ENCODE results near the gene CLUH. TPM values are rescaled to one million over a fixed set of nuclear protein-coding genes. Genes with fewer than 3 reads are reported as not detected.

The CLUH gene
- total RNA-seq, 2 donors from 2014 or later, result 55.5 to 61.8 TPM

GRCh38 chr17:2708585-2709182 lies 2.9 kb downstream of the CLUH start:
- H3K27ac Mint-ChIP-seq, result peak overlapping the region; percentile 65
- Histone ChIP-seq H3K27me3 (ENCODE audit: control insufficient read depth, insufficient read depth, low read length, poor library complexity, severe bottlenecking) (no peaks in the 10 kb centered on the region), H3K27ac (ENCODE audit: low read depth, low read length) (no peak overlapping the region), H3K9ac (ENCODE audit: extremely low read depth, low read length, poor library complexity, severe bottlenecking) (no peak overlapping the region), H3K36me3 (ENCODE audit: control insufficient read depth, insufficient read depth, low read length) (no peaks in the 10 kb centered on the region), H3K9me3 (ENCODE audit: control insufficient read depth, low read length) (no peaks in the 10 kb centered on the region), H3K4me1 (ENCODE audit: control insufficient read depth, insufficient read depth, low read length) (peaks cover 13% of the 10 kb centered on the region), H3K4me3 (ENCODE audit: low read length) (no peak overlapping the region)
- no peak for DNase-seq
- TF ChIP-seq CTCF (conservative IDR thresholded peaks at IDR 0.05), result no peak
- H3K4me1 Mint-ChIP-seq, result peaks cover 40% of the 10 kb centered on the region
- no peaks in the 10 kb centered on the region for H3K36me3 Mint-ChIP-seq (ENCODE audit: low read depth)
- H3K9me3 Mint-ChIP-seq, result no peaks in the 10 kb centered on the region
- H3K4me3 Mint-ChIP-seq, result no peak overlapping the region
- 93 to 94% methylated on average over 10 to 20 of the region's 21 CpGs for WGBS, 2 experiments (ENCODE audit: insufficient coverage in 1 of 2, insufficient read length in 1 of 2)
- H3K27me3 Mint-ChIP-seq (ENCODE audit: insufficient read depth), result peaks cover 6% of the 10 kb centered on the region

- Histone ChIP-seq H3K36me3 (ENCODE audit: control insufficient read depth, insufficient read depth, low read length) (no peaks in the 10 kb centered on the region), H3K9me3 (ENCODE audit: control insufficient read depth, low read length) (no peaks in the 10 kb centered on the region), H3K9ac (ENCODE audit: extremely low read depth, low read length, poor library complexity, severe bottlenecking) (no peak overlapping the region), H3K4me1 (ENCODE audit: control insufficient read depth, insufficient read depth, low read length) (peaks cover 13% of the 10 kb centered on the region), H3K27ac (ENCODE audit: low read depth, low read length) (no peak overlapping the region), H3K4me3 (ENCODE audit: low read length) (no peak overlapping the region), H3K27me3 (ENCODE audit: control insufficient read depth, insufficient read depth, low read length, poor library complexity, severe bottlenecking) (no peaks in the 10 kb centered on the region)
- DNase-seq, result peak; percentile 94
- peak; percentile 88 for TF ChIP-seq CTCF (conservative IDR thresholded peaks at IDR 0.05)
- Mint-ChIP-seq H3K36me3 (ENCODE audit: low read depth) (peaks cover 2% of the 10 kb centered on the region), H3K4me1 (peaks cover 38% of the 10 kb centered on the region), H3K9me3 (no peaks in the 10 kb centered on the region), H3K27ac (peak overlapping the region; percentile 39), H3K4me3 (no peak overlapping the region), H3K27me3 (ENCODE audit: insufficient read depth) (peaks cover 6% of the 10 kb centered on the region)
- WGBS, 2 experiments (ENCODE audit: insufficient coverage in 1 of 2, insufficient read length in 1 of 2), result 86 to 93% methylated on average over 7 to 13 of the region's 13 CpGs
These were observed 3.6 kb downstream of the CLUH start for GRCh38 chr17:2707721-2708584.

GRCh38 chr17:2706911-2707510 lies 4.6 kb downstream of the CLUH start:
- TF ChIP-seq CTCF (conservative IDR thresholded peaks at IDR 0.05), result no peak
- H3K9me3 ChIP-seq (ENCODE audit: control insufficient read depth, low read length), result no peaks in the 10 kb centered on the region
- no peak overlapping the region for H3K27ac Mint-ChIP-seq
- H3K4me3 ChIP-seq (ENCODE audit: low read length), result no peak overlapping the region
- 94 to 95% methylated on average over 11 to 20 of the region's 21 CpGs for WGBS, 2 experiments (ENCODE audit: insufficient coverage in 1 of 2, insufficient read length in 1 of 2)
- peaks cover 10% of the 10 kb centered on the region for H3K4me1 ChIP-seq (ENCODE audit: control insufficient read depth, insufficient read depth, low read length)
- no peak overlapping the region for H3K27ac ChIP-seq (ENCODE audit: low read depth, low read length)
- DNase-seq, result no peak
- H3K27me3 Mint-ChIP-seq (ENCODE audit: insufficient read depth), result peaks cover 3% of the 10 kb centered on the region
- H3K9me3 Mint-ChIP-seq, result no peaks in the 10 kb centered on the region
- peaks cover 31% of the 10 kb centered on the region for H3K4me1 Mint-ChIP-seq
- peaks cover 9% of the 10 kb centered on the region for H3K36me3 Mint-ChIP-seq (ENCODE audit: low read depth)
- no peak overlapping the region for H3K4me3 Mint-ChIP-seq
- peaks cover 4% of the 10 kb centered on the region for H3K36me3 ChIP-seq (ENCODE audit: control insufficient read depth, insufficient read depth, low read length)
- no peaks in the 10 kb centered on the region for H3K27me3 ChIP-seq (ENCODE audit: control insufficient read depth, insufficient read depth, low read length, poor library complexity, severe bottlenecking)
- H3K9ac ChIP-seq (ENCODE audit: extremely low read depth, low read length, poor library complexity, severe bottlenecking), result no peak overlapping the region

All from endodermal cell (in vitro differentiated cells).